ENCODE data around the gene C10orf120.

Gene C10orf120

GRCh38 chr10:122721111-122721510 is 21.5 kb upstream of the C10orf120 start:
- no peak overlapping the region for H3K4me3 ChIP-seq (ENCODE audit: low read depth, low read length)
- no peak for TF ChIP-seq CTCF (IDR thresholded peaks at IDR 0.05; ENCODE audit: low read depth, low read length, missing control alignments)
- no peak for DNase-seq (ENCODE audit: low read depth)

DNA sequence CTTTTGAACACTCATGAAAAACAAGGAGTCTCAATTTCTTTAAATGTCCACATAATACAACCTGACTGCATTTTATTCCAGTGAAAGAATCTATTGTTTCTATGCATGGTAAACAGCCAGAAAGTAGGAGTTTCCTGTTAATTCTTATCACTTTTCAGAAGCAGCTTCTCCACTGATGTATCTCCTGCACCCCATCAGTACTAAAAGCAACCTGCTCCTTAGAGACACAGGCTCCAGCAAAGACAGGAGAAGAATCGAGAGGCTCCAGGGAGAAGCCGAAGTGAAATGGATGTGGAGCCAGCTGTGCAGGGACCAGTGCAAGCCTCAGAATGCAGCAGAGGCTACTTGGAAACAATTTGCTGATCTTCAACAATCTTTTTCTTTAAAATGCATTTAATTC is 16.4 kb upstream of the C10orf120 start:
- no peak overlapping the region for H3K4me3 ChIP-seq (ENCODE audit: low read depth, low read length)
- TF ChIP-seq CTCF (IDR thresholded peaks at IDR 0.05; ENCODE audit: low read depth, low read length, missing control alignments), result no peak
- no peak for DNase-seq (ENCODE audit: low read depth)

GRCh38 chr10:122715576-122715975 is 15.9 kb upstream of the C10orf120 start:
- no peak for TF ChIP-seq CTCF (IDR thresholded peaks at IDR 0.05; ENCODE audit: low read depth, low read length, missing control alignments)
- no peak for DNase-seq (ENCODE audit: low read depth)
- no peak overlapping the region for H3K4me3 ChIP-seq (ENCODE audit: low read depth, low read length)

DNA sequence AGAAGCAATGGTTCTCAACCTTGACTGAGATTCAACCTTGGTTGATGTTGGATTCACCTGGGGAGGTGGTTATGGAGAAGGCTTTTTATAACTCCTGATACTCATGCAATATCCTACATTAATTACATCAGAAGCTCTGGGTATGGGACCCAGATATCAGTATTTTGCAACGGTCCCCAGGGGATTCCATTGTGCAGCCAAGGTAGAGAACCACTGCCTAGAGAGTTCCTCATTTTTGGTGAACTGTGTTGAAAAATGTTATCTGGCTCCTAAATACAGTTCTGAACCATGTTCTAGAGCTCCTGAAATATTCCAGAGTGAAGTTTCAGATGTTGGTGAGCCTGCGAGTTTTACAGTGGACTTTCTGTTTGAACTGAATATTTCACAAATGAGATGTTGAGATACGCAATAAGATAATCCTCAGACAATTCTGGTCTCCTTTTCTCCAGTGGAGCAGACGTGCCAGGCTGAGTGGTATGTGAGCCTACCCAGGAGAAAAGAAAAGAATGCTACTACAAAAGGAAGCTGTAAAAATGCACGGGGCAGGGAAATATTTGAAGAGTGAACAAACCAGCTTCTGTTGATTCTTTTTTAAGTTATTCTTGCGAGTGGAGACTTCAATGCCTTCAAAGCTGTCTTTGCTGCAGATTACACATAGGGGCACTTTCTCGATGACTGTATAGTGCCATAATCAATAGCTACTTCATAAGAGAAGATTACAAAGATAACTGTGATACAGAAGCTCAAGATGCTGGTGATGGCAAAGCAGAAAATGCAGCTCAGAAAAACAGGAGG is 13.6 kb upstream of the C10orf120 start:
- no peak for DNase-seq (ENCODE audit: low read depth)
- H3K4me3 ChIP-seq (ENCODE audit: low read depth, low read length), result no peak overlapping the region
- TF ChIP-seq CTCF (IDR thresholded peaks at IDR 0.05; ENCODE audit: low read depth, low read length, missing control alignments), result no peak

DNA sequence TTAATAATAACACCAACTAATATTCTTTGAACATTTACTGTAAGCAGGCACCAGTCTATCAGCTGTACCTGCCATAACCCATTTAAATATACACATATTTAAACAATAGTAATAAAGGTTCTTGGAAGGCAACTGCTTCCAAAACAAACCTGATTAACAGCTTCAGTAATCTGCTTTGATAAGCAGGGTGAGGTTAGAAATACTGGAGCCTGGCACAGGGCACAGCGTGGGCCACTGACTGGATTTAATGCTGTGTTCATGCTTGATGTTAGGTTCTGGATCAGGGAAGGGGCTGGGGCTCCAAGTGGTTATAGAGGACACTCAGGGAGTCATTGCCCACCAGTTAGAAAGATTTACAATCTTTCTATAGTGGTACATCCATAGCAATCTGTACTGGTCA is 10.9 kb upstream of the C10orf120 start:
- H3K4me3 ChIP-seq (ENCODE audit: low read depth, low read length), result no peak overlapping the region
- no peak for DNase-seq (ENCODE audit: low read depth)
- no peak for TF ChIP-seq CTCF (IDR thresholded peaks at IDR 0.05; ENCODE audit: low read depth, low read length, missing control alignments)

- DNase-seq (ENCODE audit: low read depth), result no peak
- no peak overlapping the region for H3K4me3 ChIP-seq (ENCODE audit: low read depth, low read length)
- no peak for TF ChIP-seq CTCF (IDR thresholded peaks at IDR 0.05; ENCODE audit: low read depth, low read length, missing control alignments)
Measured at GRCh38 chr10:122709971-122710370, 10.3 kb upstream of the C10orf120 start.

- DNase-seq (ENCODE audit: low read depth), result no peak
- H3K4me3 ChIP-seq (ENCODE audit: low read depth, low read length), result no peak overlapping the region
- no peak for TF ChIP-seq CTCF (IDR thresholded peaks at IDR 0.05; ENCODE audit: low read depth, low read length, missing control alignments)
Measured at GRCh38 chr10:122707535-122707934, 7.9 kb upstream of the C10orf120 start.
